ENCODE measurements around the gene GUCY1A2. TPM values are rescaled to one million over a fixed set of nuclear protein-coding genes. Genes with fewer than 3 reads are reported as not detected.

The GUCY1A2 gene
- total RNA-seq, 1 experiment from 2014 or later = 1.4 TPM

DNA sequence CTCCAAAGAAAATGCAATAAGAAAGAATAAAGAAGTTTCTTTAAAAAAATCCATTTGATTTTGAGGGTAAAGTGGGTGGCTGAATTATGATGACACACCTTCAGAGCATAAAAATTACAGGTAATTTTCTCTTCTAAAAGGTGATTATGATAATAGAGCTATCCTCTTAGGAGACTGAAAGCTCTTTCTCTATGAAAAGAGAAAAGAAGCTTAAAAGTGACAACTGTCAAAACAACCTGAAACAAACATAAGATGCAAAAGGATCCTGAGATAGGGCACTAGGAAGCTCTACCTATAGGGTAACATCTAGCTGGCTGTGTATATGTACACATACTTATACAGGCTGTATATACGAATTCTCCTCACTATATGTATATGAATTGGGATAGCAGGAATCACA is 270.2 kb downstream of the GUCY1A2 start:
- no peak for DNase-seq (ENCODE audit: low spot score)

DNA sequence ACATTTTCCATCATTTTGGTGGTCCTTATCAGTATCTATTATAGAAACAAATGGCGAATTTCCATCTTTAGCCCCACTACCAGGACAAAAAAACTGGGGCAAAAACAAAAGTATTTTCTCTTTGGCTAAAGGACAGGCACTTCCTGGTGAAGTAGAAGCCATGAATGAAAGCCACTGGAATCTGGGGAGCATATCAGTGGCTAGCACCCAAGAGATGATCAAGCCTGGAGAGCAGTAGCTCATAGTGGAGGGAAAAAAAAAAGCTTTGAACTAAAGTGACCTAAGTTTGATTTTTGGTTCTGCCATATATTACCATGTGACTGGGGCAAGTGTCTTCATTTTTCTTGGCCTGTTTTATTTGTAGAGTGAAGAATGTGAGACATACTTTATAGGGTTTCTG is 272.3 kb downstream of the GUCY1A2 start:
- no peak for DNase-seq (ENCODE audit: low spot score)

DNA sequence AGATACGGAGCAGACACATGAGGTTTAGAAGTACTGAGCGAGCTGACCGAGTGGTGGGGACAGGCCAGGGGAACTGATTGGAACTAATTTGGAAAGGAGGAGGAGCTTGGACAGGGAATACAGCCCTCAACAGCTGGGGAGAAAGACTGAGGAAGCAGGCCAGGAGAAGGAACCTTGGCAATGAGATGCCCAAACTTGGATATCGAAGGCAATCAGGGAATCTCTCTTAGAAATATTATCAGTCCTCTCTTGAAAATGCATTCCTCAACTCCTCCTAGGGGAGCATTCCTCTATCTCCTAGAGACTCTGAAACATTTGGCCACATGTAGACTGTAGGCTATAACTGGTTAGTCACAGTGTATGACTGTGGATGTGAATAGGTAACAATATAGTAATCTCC is 284.6 kb downstream of the GUCY1A2 start:
- no peak for DNase-seq (ENCODE audit: low spot score)

DNA sequence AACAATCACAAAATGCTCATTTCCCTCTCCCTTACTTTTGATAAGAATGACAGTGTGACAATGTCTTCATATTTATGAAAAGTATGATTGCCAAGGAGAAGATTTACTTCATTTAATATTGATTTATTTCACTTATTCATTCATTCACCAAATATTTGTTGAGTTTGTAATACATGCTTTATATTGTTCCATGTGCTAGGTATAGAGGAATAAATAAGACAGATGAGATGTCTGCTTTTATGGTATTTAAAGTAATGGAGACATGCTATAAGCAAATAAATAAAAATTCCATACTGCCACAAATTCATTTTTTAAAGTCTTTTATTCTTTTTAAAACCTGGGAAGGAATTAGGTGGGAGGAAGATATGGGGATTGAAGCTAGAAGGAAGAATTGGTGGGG is 289.4 kb downstream of the GUCY1A2 start:
- no peak for DNase-seq (ENCODE audit: low spot score)

DNA sequence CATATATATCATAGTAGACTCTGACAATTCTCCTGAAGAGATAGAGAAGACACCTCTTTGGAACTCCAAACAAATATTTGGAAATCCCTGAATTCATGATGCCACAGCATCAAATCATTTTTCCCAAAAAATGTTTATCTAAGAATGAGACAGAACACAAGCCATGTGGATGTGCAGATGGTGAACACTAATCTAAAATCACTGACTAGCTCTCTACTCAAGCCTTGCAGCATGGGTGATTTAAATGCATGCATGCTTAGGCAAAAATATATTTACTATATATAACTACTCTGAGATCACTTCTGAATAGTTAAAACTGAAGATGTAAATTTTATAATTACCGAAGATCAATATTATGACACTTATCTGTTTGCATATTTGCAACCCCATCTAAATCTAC is 289.9 kb downstream of the GUCY1A2 start:
- DNase-seq (ENCODE audit: low spot score) = no peak

DNA sequence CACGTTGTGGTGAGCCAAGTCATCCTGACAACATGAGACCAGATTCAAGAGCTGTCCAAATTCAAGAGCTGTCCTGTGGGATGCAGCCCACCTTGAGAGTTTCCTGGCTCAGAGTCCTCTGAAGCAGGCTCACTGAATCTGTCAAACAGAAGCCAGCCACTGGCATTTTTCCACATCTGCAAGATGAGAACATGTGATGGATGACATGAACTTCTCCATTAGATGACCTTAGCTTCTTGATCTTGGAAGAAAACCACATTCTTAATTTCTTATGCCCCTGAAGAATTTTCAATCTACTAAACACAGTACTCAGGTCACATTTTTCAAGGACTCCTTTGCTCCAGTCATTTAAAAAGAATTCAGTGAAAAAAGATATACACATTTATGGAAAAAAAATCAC is 291.0 kb downstream of the GUCY1A2 start:
- no peak for DNase-seq (ENCODE audit: low spot score)

DNA sequence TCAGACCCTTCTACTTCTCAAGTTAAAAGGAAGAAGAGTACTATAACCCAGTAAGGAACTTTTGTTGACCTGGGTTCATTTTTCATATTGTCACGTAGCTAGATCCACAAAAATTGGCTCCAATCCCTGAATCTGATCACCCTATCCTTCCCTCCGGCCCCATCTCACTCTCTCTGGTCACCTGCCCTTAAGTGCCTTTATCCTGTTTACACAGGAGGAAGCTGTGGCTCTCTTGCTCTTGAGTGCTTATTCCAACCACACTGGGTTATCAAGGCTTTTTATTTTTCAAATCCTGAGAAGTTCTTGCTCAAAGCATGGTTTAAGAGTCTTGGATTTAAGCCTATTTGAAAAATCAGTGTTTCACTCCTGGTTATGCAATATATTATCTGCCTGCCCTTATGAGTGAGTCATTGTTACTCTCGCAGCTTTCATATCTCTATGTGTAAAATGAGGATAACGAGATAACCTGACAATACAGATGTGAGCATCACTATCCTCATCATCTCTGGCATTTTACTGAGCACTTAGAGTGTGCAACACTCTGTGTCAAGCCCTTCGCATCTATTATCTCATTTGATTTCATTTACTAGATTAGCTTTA is 293.9 kb downstream of the GUCY1A2 start:
- peak; percentile 24 for DNase-seq (ENCODE audit: low spot score)

DNA sequence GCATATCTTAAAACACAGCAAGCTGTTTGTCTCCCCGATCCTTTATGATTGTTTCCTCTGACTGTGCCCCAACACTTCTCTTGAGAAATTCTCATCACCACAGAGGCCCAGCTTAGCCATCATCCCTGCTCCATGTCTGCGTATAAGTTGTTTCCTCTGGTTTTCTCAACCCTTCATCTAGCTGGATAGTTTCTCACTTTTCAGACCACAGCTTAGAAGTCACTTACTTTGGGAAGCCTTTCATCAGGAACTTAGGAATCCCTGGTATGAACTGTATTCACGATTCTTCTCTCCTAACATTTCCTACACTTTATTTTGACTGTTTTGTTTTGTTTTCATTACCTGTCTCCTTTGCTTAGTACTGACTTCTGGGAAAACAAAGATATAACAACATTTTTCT is 295.2 kb downstream of the GUCY1A2 start:
- no peak for DNase-seq (ENCODE audit: low spot score)

DNA sequence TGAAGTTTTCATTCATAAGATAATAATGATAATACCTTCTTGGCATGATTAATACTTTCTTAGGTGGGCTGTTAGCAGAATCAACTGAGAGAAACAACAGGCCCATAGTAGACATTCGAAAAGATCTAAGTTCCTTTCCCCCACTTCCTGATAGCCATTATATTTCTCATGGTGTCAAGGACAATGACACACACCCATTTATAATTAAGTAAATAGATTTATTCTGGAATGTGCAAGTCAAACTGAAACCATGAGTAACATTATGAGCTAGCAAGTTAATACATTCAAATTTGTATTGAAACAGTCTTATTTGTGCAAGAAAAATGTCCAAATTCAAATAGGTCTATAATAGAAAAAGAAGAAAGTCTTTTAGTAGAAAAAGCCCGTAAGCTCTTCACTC is 301.1 kb downstream of the GUCY1A2 start:
- DNase-seq (ENCODE audit: low spot score) = no peak

DNA sequence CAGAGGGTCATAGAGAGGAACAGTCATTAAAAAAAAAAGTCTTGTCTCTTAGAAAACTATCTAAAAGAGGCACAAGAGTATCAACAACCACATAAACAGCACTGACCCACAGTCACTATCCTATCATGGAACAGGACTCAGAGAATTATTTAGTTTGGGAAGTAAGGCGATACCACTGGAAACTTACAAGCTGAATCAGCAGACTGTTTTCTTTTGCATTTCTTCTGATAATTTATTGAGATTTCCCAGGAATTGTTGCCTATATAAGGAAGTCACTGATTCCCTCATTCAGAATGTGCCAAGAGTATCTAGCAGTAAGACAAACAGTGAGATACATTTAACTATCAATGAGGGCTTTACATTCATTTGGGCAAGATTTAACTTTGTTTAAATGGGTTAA is 304.1 kb downstream of the GUCY1A2 start:
- peak; percentile 18 for DNase-seq (ENCODE audit: low spot score)

DNA sequence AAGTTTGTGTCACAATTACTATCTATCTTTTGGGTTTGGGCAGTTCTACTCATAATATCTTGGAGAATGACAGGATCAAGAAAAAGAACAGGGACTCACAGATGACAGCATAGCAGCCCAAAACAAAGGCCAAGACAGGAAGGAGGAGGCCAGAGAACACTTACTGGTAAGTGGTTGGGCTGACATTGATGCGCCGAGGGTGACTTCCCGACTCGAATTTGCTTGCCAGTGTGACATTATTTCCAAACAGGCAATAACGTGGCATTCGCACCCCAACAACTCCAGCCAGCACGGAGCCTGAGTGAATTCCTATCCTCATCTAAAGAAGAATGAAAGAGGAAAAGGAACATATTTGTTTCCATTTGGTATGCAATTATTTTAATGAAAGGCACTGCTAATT is 309.9 kb downstream of the GUCY1A2 start:
- DNase-seq (ENCODE audit: low spot score) = no peak

DNA sequence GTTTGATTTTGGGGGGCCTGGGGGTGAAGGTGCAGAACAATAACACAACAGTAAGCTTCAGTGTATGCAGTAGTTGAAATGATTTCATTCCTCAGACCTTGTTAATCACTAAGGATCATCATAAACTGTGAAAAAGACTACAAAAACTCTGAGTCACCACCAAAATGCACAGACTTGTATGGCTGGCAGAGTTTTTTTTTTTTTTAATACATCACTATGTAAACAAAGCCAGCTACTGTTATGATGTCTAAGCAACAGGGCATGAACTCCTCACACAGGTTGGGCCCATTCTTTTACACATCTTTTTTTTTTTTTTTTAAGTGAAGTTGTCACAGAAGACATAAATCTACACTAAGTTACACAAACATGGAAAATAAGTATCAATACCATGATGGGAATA is 311.9 kb downstream of the GUCY1A2 start:
- peak; percentile 80 for DNase-seq (ENCODE audit: low spot score)

DNA sequence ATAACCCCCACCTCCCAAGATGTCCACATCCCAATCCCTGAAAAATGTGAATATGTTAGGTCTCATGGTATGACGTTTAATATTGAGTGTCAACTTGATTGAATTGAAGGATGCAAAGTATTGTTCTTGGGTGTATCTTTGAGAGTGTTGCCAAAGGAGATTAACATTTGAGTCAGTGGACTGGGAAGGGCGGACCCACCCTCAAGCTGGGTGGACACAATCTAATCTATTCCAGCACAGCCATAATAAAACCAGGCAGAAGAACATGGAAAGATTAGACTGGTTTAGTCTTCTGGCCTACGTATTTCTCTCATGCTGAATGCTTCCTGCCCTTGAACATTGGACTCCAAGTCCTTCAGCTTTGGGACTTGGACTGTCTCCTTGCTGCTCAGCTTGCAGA is 315.5 kb downstream of the GUCY1A2 start:
- no peak for DNase-seq (ENCODE audit: low spot score)

DNA sequence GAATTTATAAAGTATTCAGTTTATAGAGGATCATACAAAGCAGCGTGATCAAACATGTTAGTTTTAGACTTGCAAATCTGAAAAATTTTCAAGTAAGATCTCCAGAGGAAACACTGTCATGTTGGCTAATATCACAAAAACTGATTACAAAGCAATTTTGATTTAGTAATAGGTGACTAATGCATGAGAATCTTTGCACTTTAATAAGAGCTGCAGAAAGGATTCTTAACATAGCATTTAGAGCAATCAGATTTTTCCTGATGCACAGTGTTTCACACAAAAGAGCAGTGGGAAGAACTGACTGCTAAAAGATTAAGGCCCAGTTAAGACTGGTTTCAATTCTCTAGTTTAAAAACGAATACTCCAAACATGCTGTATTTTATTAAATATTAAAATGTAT is 321.2 kb downstream of the GUCY1A2 start:
- no peak for DNase-seq (ENCODE audit: low spot score)

DNA sequence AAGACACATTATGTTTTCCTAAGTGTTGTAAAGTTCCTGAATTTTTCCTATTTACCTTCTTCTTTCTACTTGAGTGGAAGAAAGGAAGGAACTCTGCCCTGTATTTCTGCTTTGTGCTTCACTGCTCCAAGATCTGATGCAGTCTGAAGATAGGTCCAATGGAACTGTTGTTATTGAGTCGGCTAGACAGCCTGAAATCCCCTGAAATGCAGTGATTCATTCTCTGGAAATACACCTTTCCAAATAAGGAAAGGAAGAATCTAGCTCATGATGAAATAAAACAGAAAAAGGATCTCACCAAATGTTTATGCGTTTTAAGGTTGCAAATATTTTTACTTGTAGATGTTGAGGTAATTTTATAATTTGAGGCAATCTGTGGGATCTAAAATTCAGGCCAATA is 322.8 kb downstream of the GUCY1A2 start:
- DNase-seq (ENCODE audit: low spot score) = peak; percentile 41

DNA sequence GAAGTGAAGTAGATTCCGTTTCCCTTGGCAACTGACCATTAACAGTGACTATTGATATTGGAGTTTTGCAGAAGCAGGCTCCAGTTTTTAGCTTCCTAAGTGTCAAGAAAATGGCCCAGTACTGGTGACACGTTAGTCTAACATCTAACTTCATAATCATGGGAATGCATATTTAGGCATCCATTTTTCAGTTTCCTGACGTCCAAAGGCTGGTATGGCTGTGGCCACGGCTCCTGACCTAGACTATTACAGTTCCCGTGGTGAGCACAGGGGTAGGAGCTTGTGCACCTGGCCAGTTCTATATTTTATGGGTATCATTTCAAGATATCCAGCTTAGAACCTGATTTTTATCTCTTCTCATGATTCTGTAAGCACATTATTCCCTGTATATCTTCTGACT is 323.8 kb downstream of the GUCY1A2 start:
- DNase-seq (ENCODE audit: low spot score) = no peak

DNA sequence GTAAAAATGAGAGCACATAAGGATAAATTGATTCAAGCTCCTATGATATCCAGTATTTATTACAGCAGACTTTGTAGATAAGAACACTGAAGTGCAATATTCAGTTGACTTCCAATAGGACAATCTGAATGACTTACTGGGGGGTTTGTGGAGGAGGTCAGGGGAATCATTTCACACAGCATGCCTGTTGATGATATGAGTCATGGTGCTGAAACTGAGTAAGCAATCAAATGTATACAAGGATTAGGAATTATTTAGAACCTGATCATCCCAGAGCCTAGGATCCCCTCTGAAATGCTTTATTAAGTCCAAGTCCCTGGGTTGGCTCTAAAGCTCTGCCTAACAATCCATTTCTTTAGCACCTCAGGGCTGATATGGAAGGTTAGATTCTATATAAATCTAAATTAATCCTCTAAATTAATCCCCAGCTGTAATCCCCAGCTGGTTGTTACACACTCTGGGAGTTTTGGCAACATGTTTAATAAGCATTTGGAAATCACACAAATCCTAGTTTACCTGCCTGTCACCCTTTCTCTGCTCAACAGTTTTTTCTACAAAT is 326.4 kb downstream of the GUCY1A2 start:
- DNase-seq (ENCODE audit: low spot score) = no peak

DNA sequence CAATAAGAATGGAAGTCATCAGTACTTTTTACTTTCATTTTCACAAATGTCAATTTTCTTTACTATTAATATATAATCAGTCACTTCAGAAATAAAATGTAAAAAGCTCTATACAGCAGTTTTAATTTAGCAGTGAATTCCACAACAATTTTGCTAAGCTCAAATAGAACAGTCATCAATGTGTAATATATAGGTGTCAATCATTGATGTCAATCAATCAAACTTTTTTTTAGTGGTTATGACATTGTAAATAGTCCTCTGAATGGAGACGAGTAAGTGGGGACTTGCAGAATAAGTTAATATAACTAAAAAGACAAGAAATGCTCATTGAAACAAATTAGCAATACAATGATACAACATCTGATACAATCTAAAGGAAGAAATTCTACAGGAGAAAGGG is 327.4 kb downstream of the GUCY1A2 start:
- no peak for DNase-seq (ENCODE audit: low spot score)

DNA sequence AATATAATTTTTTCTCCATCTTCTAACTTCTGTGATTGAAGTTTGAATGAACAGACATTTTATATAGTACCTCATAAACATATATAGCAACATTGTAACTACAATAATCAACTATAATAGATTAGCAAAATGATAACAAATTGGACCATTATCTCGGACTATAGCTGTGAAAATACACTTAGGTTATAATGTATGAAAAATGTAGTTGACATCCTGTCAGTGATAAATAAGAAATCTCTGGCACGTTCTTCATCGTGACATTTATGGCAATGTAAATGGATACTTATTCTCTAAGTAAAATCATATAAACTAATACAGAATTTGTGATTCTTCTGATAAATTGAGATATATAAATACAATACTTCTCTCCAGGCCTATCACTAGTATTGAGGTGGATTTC is 333.3 kb downstream of the GUCY1A2 start:
- DNase-seq (ENCODE audit: low spot score) = no peak

DNA sequence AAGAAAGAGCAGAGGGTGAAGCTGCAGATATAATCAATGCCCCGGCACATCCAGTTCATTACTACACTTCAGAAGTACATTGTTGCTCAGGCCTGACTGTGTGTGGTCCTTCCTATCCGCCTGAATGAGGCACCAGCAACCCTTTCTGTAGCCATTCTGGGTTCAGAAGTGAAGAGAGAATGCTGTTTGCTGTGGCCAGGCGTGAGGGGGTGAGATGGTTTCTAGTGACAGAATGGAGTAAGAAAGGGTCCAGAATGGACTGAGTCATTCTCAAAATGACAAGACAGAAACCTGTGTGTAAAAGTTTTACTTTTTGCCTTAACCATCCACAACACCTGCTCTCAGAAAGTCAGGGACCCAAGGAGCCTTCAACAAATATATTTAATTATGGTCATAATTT is 334.8 kb downstream of the GUCY1A2 start:
- no peak for DNase-seq (ENCODE audit: low spot score)

DNA sequence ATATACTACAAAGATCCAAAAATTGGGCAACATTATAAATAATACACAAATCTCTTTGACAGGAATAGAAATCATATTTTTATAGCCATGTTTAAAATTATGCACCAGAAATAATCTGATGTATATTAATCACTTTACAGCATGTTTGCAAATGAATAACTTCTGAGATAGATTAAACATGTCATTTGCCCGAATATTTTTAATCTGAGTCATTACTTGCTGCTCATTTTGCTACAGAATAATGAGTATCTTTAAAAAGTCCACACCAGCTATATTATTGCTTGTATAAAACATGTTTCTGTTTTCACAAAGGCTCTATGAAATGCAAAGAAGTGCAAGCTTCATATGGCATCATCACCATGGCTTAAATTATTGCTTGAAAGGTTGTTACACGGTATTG is 336.8 kb downstream of the GUCY1A2 start:
- no peak for DNase-seq (ENCODE audit: low spot score)

DNA sequence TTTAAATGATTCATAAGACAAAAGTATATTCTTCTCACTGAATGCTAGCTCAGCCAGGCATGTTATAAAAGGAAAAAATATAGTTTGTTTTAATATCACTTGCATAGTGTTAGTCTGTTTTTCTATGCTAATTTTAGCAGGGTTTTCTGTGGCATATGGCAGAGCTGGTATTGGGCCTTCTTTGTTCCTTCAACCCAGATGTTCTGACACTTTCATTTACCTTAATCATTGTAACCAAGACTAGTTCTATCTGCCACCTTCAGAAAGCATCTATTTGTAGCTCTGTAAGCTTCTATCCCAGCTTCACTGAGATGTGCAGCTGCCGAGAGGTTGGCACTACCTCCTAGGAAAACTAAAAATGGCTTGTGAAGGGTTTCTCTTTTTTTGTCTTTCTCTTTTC is 338.7 kb downstream of the GUCY1A2 start:
- no peak for DNase-seq (ENCODE audit: low spot score)

DNA sequence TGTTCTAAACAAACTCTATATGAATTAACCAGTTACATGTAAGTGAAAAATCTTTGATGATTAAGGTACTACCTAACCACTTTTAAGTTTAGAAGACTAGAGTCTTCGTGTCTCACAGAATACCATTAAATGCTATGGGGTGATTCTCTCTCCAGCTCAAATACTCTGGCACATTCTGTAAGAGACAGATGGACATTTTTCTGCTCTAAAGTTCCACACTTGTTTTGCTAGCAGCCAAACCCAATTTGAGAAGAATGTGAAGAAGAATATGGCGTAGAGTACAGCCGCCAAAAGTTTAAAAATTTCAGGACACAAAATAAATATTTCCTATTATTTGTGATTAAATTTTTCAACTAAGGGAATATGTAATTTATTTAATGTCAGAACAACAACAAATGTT is 339.1 kb downstream of the GUCY1A2 start:
- no peak for DNase-seq (ENCODE audit: low spot score)

DNA sequence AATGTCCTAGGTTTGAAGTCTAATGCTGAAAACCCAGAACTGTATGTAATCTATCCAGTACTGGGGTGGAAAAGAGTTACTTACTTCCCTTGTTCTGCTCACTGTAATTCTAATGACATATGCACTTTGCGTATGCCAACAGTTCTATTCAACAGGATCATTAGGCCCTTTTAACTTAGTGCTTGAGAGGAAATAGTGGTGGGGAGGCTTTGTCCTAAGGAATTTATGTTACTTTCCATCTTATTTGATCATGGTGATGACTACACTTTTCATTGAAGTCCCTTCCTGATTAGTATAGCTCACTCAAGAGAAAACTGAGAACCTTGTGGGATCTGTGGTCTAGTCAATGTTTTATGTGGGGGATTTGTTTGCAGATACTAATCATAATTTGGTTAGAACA is 348.2 kb downstream of the GUCY1A2 start:
- DNase-seq (ENCODE audit: low spot score) = no peak

Measured in H4 (cell line).